ENCODE data around the gene SPEM2.

GRCh38 chr17:7380855-7381683 lies 44.3 kb upstream of the SPEM2 start, which contains the start of gene TNK1:
- TF ChIP-seq CTCF (IDR thresholded peaks at IDR 0.05) (no peak), POLR2A (IDR thresholded peaks at IDR 0.05) (peak; percentile 54)
